Stimulated activated naive CD8-positive, alpha-beta T cell treated with anti-CD3 and anti-CD28 coated beads, Interleukin-15, Interleukin-2, amounts not matched to agents 100 U/mL and 50 U/mL, for 24 hours (primary cell): ENCODE data around the gene GSTO1.

Experiments
- ATAC-seq: fragments of 150-1000 bp; cut with Tn5 transposase; one replicate; pipeline ENCODE4 v1.10.0; 2021
- DNase-seq: peaks from one replicate; pipeline ENCODE4 v3.0.0; 2021

Gene GSTO1

DNA sequence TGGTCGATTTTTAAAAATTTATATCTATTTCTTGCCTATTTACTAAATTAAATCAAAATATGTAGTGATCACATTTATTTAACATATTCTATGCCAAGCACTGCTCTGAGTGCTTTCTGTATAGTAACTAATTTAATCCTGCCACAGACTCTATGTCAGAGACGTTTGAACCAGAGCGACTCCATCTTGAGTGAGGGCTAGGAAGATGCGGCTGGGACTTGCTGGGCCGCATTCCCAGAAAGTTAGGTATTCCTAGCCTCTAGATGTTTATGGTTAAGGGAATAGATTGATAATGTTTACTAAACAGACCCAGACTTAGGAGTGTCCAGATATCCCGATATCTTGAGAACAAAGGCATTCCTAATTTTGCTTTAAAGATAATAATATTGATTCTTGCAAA is 3.2 kb upstream of the GSTO1 start:
- ATAC-seq (no peak), DNase-seq (no peak)

DNA sequence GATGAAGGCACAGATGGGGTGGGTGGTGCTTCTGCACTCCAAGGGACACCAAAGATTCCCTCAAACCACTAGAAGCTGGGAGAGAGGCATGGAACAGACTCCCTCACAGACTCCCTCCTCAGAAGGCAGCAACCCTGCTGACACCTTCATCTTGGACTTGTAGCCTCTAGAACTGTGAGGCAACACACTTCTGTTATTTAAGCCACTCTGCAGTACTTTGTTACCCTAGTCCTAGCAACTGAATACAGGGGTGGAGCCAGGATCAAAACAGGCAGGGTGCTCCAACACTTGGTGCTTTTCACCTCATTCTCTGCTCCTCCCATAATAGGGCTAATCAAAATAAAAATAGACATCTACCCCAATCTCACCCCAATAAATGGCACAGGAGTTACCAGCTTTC is 2.3 kb upstream of the GSTO1 start:
- no peak for DNase-seq

DNA sequence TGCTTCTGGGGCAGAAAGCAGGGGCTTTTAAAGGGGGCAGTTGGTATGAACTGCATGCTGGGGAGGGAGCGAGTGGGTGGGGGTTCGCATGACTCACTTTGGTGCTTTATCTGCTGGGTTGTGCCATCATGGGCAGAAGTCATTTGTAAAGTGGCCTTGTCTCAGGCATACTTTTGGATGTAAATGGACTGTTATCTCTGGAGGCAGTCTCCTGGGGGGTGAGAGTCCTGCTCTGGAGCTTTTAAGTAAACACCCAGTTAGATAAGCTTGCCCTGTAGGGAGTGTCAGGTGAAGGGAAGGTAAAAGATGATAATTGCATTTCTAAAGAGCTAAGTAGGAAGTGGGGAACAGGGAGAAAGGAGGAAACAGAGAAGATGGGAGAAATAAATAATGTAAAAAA is 1.6 kb upstream of the GSTO1 start:
- DNase-seq, result peak; percentile 37
- no peak for ATAC-seq

More for the DNA sequence above, 2.3 kb upstream of the GSTO1 start:
- ATAC-seq, result no peak

DNA sequence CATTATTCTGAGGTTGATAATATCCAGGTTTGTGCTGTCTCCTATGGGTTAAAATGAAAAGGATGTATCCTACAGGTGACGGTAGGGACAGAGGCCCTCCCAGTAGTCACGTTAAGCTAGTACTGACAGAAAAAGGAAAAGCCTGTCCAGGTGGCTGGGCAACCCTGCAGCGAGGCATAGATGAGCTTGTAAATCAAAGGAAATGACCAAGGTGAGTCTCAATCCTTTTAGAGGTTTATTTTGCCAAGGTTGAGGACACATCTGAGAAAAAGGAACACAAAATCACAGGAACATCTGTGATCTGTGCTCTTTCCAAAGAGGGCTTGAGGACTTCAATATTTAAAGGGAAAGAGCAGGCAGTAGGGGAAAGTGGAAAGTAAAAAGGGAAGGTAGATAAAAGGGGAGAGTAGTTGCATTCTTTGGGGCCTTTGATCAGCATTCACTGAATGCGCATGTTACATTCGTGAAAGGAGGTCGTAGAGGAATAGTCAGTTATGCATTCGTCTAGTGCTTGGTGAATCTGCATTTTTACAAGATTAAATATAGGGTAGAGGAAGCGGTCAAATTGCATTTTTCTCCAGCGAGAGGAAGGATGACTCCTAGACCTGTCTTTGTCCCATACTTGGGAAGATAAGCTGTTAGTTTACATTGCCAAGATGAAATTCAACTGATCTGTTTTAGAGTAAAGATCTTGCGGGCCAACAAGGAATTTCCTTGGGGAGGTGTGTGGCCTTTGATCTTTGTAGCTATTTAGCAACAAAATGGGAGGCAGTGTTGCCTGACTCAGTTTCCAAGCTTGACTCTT is 884 bp upstream of the GSTO1 start:
- no peak for ATAC-seq

DNA sequence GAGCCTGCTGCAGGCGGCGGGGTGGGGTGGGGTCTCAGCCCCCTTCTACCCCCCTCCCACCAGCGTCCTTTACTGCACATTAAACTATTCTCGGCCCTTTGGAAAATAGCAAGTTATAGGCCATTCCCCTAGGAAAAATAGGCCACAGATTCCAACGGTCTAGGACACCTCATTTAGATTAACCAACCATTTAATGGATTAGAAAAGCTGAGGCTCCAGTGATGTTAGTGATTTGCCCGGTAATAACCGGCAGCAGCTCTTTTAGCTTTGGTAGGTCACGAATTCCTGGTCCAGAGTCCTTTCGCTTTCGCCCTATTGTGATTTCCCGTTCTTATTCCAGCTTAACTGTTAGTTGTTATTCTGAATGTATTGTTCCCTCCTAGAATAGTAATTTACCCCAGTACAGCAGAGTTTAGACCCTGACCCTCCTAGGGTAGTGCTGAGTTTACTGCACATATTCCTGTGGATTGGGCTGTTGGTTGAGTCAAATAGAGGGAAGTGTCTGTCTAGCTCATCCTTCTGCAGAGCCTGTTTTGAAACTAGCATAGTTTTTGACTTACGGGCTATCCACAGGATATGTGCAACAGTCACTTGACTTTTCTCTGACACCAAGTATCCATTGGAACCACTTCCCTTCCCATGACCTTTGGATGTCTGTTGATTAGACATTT is 754 bp downstream of the GSTO1 start:
- DNase-seq (no peak), ATAC-seq (peak; percentile 67)

More for the DNA sequence above, 884 bp upstream of the GSTO1 start:
- no peak for DNase-seq

DNA sequence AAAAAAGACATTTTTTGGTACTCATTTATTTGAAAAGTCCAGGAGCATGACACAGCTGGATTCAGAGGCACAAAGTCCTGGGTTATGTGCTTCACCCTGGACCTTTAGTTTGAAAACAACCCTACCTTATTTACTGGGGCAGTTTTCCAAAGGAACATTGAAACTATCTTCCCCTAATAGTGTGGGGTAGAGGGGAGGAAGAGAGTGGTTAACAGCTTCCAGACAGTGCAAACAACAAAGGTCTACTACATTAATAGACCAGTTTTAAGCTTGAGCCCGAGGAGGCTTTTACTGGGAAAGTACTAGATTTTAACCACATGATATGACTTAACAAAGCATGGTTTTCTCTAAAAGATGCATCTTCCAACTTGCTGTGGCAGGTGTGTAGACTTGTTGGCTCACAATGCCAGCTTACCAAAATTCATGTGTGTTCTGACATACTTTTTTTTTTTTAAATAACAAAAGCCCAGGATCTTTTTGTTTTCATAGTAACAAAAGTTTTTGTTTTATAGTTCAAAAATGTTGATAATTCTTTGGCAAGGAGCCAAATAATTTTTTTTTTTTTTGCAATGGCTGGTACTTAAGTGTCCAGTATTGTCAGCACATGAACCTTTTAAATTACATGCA is 1.8 kb downstream of the GSTO1 start:
- ATAC-seq (no peak), DNase-seq (no peak)

DNA sequence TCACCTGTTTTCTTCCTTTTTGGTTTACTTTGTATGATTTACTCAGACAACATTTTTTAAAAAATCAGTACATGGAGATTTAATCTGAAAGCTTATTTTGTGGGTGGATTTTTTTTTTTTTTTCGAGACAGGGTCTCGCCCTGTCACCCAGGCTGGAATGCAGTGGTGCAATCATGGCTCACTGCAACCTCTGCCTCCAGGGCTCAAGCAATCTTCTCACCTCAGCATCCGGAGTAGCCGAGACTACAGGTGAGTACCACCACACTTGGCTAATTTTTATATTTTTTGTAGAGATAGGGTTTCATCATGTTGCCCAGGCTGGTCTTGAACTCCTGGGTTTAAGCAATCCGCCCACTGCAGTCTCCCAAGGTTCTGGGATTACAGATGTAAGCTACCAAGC is 2.5 kb downstream of the GSTO1 start:
- ATAC-seq (no peak), DNase-seq (no peak)

DNA sequence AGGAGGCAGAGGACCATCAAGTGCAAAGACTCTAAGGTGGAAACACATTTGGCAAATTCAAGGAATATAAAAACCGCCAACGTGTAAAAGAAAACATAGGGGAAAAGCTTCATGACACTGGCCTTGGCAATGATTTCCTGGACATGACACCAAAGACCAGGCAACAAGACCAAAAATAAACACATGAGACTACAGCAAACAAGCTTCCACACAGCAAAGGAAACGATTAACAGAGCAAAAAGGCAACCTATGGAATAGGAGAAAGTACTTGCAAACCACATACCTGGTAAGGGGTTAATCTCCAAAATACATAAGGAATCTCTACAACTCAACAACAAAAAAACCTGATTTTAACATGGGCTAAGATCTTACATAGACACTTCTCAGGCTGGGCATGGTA is 3.5 kb downstream of the GSTO1 start:
- no peak for DNase-seq
- ATAC-seq, result no peak

DNA sequence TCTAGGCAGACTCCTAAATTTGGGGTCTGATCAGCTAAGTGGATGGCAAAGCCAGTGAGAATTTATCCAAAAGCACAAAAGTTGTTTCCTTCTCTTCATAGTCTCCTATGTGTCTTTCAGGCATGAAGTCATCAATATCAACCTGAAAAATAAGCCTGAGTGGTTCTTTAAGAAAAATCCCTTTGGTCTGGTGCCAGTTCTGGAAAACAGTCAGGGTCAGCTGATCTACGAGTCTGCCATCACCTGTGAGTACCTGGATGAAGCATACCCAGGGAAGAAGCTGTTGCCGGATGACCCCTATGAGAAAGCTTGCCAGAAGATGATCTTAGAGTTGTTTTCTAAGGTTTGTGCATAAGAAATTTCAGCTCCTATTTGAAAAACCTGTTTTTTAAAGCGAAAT is 4.8 kb downstream of the GSTO1 start:
- ATAC-seq, result no peak

DNA sequence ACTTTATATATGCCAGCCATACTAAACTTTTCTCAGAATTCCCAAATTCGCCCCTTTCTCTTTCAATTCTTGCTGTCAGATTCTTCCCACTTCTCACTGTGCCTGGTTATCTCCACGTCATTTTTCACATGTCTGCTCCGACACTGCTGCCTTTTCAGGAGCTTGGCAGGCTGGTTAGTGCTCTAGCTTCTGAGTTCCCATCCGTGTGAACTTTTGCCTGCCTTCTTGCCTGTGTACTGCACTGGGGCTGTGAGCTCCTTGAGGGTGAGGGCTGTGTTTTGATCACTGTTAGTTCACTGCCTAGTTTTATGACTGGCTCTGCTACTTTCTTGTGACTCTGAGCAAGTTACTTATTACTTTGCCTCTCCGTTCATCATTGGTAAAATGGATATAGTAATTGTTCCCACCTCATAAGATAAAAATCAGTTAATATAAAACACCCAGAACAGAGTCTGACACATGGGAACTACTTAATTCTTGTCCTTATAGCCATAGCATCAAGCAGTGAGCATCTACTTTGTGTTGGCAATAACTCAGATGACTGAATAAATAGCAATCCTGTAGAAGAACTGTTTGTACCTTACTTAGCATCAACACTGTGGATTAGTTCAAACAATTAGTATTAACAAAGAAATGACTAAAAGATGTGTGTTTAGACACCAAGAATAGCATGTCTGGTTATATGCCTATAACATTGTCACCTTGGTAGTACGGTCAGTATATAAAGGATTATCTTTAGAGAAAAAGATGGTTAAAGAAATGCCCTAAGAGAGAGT is 5.5 kb downstream of the GSTO1 start:
- DNase-seq (no peak), ATAC-seq (peak; percentile 7)

More for the DNA sequence above, 4.8 kb downstream of the GSTO1 start:
- no peak for DNase-seq

DNA sequence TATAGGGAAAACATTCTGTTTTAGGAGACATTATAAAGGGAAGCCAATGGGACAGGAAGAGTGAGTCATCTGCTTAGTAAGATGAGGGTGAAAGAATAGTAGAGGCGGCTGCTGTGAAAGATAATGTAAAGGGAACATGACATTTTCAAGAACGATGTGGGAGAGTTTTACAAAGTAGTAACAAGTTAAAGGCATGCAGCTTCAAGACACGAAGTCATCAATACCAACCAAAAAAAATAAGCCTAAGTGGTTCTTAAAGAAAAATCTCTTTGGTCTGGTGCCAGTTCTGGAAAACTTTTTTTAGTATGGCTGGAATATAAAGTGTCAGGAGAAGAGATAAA is 6.1 kb downstream of the GSTO1 start:
- ATAC-seq, result peak; percentile 84
- no peak for DNase-seq

DNA sequence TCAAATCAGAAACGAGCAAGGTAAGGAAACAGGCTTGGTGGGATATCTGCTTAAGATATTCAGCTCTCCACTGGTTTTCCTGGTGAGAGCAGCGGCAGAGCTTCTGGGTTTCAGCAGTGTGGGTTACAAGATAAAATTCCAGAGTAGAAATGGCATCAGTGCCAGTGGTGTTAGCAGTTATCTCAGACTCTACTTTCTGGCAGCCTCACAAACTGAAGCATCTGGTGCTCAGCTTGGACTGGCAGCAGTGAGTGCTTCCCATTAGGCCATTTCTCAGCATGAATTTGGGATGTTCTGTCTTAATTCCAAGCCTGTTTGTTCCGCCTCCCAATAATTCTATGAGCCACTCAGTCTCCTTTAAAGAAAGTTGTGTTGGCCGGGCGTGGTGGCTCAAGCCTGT is 7.4 kb downstream of the GSTO1 start:
- ATAC-seq (no peak), DNase-seq (no peak)

DNA sequence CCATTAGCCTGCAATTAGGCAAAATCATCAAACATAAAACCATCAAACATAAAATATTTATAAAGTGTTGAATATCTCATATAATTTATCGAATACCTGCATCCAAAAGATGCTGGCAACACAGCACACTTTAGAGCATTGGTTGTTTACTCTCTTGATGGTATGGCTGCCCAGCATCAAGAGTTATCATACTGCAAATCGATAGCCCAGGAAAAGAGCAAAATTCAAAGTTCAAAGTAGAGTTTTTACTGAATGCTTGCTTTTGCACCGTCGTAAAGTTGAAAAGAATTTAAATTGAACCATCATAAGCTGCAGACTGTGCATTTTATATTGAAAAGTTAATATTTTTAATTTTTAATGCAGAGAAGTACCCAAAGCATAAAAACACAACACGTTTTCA is 10.1 kb downstream of the GSTO1 start:
- no peak for DNase-seq
- ATAC-seq, result no peak

DNA sequence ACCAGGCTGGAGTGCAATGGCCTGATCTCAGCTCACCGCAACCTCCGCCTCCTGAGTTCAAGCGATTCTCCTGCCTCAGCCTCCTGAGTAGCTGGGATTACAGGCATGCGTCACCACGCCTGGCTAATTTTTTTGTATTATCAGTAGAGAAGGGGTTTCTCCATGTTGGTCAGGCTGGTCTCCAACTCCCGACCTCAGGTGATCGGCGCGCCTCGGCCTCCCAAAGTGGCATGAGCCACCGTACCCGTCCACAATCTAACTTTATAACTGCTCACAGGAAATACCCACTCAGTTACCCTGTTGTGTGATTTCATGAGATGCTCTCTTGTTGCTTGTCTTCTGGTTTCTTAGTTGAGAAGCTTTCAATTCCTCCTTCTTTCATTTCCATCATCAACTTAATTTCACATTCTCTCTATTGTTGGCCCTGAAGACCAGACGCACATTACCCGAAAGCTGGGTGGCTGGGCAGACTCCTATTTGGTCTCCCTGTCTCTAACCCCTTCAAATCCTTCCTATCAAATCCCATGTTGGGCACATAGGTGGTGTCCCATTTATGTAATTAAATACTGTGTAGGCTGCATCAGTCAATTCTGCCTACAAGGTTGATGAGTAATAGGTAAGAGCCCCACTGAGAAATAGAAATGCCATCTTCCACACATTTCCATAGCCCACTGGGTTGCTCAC is 13.2 kb downstream of the GSTO1 start:
- peak; percentile 51 for DNase-seq
- ATAC-seq, result peak; percentile 71

DNA sequence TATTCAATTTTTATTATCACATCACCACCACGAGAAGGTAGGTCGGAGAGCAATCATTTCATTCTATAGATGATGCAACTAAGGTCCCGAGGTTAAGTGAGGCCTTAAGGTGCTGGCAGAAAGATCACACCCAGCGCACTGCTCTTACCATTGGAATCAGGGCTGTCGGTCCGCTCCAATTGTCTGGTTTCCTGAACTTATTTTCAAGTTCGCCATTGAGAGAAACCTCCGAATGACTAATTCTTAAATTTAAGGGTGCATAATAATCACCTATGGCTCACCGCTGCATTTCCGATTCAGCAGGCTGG is 13.7 kb downstream of the GSTO1 start:
- DNase-seq (no peak), ATAC-seq (no peak)

DNA sequence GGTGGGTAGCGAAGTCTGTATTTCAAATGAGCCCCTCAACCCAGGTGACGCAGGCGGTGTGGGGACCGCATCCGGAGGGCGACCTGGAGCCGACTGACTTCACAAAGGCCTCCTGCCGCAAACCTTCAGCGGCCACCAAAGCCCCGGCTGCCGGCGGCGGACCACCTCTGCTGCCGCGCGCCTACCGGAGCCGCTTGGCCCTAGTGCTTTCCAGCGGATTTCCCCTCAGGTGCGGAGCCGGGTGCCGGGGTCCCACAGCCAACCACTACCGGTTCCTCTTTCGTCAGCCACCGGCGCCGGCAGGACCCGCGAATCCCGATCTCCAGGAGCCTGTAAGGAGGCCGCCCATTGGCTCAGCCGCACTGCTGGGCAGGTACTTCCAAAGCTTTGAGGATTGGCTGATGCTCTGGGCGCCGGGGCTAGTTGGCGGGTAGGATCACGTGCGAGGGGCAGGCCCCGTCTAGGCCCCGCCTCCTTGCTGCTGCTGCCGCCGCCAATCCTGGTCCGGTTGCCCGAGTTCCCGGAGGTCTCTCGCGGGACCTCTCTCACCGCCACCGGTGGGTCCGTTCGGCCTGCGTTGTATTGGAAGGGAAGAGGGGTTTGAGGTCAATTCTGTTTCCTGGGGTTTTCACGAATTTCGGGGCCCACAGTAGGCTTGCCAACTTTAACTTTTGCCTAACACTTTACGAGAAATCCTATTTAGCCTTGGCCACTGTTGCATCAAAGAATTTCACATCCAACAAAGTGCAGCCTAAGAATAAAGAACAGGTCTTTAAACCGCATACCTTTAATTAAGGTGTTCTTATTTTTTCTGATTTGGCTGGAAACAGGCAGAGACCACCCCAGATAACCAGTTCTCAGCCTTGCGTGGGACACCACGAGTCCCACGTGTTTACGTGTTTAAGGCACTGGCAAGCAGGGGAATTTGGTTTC is 14.3 kb downstream of the GSTO1 start, which contains the start of gene GSTO2:
GSTO2 (plus strand) TSS at position 472 of the 933 bp plus-strand sequence. CDS start 5,732 bp downstream, outside the sequence.
- peak; percentile 97 for DNase-seq
- ATAC-seq, result peak; percentile 91

DNA sequence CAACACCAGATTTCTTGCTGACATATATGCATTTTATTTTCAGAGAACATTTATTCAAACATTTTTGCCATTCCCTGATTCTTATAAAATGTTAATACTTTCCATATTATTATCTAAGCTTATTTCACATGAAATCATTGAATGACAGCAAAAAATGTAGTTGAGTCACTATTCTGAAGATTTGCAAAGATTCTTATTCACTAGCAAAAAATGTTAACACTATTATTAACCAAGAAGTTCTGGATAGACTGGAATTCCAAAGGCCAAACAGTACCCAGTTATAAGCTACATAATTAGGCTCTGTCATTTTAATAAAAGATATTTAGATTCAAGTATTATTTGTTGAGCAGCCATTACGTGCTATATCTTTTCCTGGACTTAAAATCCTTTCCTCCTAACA is 18.6 kb downstream of the GSTO1 start:
- ATAC-seq (no peak), DNase-seq (no peak)

DNA sequence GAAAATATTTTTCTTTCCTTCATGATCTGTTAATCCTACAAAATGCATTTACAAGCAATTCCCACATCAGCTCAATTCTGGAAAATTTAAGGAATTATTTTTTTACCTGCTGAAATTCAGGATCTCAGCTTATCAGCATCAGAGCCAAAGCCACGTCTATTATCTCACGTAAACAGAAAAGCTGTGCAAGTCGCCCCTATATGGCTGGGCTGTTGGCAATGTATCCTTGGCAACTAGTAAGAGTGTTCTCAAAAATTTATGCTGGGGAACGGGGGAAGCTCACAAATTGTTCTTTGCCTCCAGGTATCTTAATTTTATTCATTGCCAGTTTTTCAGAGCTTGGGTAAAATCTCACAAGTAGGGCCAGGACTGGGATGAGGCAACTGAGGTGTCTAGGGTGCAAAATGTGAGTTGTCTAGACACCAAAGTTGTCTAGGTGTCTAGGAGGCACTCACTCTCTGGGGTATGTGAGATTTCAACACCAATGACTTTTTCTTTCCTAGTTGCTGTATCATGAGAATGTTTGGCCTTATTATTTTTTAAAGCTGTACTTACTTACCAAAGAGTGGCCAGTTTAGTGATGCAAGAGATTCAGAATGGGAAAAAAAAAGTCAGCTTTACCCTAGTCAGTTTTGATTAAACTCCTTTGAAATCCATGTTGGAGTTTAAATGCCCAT is 19.3 kb downstream of the GSTO1 start:
- ATAC-seq, result no peak
- no peak for DNase-seq

DNA sequence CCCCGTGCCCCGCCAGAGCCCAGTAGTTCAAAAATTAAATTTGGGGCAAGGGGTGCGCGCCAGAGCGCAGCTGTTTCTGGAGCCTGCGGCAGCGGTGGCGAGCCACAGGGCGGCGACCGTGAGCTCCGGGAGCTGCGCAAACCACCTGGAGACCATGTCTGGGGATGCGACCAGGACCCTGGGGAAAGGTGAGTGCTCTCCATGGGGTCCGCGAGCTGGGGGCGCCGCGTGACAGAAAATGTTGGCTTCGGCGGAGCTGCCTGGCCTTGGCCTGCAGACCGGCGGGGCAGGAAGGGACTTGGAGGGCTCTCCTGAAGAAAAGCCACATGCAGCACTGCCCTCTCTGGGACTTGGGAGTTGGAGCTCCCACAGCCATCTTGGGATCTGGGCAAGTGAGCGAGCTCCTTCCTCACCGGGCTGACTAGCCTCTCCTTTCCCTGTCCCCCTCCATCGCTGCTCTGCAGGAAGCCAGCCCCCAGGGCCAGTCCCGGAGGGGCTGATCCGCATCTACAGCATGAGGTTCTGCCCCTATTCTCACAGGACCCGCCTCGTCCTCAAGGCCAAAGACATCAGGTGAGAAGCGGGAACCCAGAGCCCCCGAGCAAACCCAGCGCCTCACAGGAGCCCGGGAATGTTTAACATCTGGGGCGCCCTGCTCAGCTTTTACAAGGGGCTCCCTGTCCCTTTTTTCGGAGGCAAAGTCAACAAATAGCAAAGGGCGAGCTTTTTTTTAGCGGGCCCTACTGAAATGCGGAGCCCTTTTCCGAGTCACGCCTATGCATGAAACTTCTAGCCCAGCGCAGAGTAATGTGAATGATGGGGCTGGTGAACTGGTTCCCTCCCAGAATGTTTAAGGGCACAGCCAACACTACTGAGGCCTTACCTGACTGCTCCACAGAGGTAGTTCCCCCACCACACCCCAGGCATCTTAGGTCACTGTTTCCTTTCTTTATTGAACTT is 20.4 kb downstream of the GSTO1 start:
- DNase-seq (peak; percentile 68), ATAC-seq (peak; percentile 79)
